Endothelial cell (in vitro differentiated cells): ENCODE results near the gene AKNA. TPM values are rescaled to one million over a fixed set of nuclear protein-coding genes. Genes with fewer than 3 reads are reported as not detected.

Experiments
- DNase-seq: peaks from one replicate; pipeline ENCODE4 v3.0.0; 2021; ENCODE audit warnings: low spot score
- H3K27ac Mint-ChIP-seq: one replicate; pipeline ENCODE4 v1.8.0; 2021; ENCODE audit warnings: mixed read lengths, inconsistent platforms; ENCODE audit not compliant: unreplicated experiment
- H3K27me3 Mint-ChIP-seq: one replicate; pipeline ENCODE4 v1.8.0; 2021; ENCODE audit warnings: mild to moderate bottlenecking, moderate library complexity, mixed read lengths, inconsistent platforms; ENCODE audit not compliant: unreplicated experiment
- H3K36me3 Mint-ChIP-seq: one replicate; pipeline ENCODE4 v1.8.0; 2021; ENCODE audit warnings: mild to moderate bottlenecking, low read depth, mixed read lengths, inconsistent platforms; ENCODE audit not compliant: unreplicated experiment
- H3K4me1 Mint-ChIP-seq: one replicate; pipeline ENCODE4 v1.8.0; 2021; ENCODE audit warnings: mild to moderate bottlenecking, mixed read lengths, inconsistent platforms; ENCODE audit not compliant: unreplicated experiment
- H3K4me3 Mint-ChIP-seq: one replicate; pipeline ENCODE4 v1.8.0; 2021; ENCODE audit warnings: mild to moderate bottlenecking, mixed read lengths, inconsistent platforms; ENCODE audit not compliant: unreplicated experiment
- H3K9me3 Mint-ChIP-seq: one replicate; pipeline ENCODE4 v1.8.0; 2021; ENCODE audit warnings: mixed read lengths, inconsistent platforms; ENCODE audit not compliant: unreplicated experiment
- CTCF ChIP-seq: fragments of 200-600 bp; sonication (generic); IDR thresholded peaks from one replicate; pipeline ENCODE4 v1.5.0; 2021; ENCODE audit warnings: antibody characterized with exemption; ENCODE audit not compliant: unreplicated experiment
- total RNA-seq: library from RNA; stranded (reverse); fragmentation: NEBNext Ultra II Directional; extraction: Animal tissue kit (Norgen Biotek cat#: 25700); gene quantifications from one replicate; pipeline ENCODE4 v1.2.1, GENCODE V29; 2021; ENCODE audit not compliant: unreplicated experiment

Gene AKNA
- total RNA-seq, 1 donor from 2014 or later = 79.1 TPM

- peaks cover 18% of the 10 kb centered on the region for H3K36me3 Mint-ChIP-seq
- no peak overlapping the region for H3K4me3 Mint-ChIP-seq
- H3K9me3 Mint-ChIP-seq = no peaks in the 10 kb centered on the region
- no peak overlapping the region for H3K27ac Mint-ChIP-seq
- TF ChIP-seq CTCF = no peak
- H3K4me1 Mint-ChIP-seq = no peaks in the 10 kb centered on the region
- DNase-seq = no peak
- H3K27me3 Mint-ChIP-seq = peaks cover 5% of the 10 kb centered on the region
Observed at GRCh38 chr9:114309096-114309495, 78.7 kb downstream of the AKNA start.

GRCh38 chr9:114308361-114308950, 79.3 kb downstream of the AKNA start:
- H3K36me3 Mint-ChIP-seq = peaks cover 18% of the 10 kb centered on the region
- no peak for DNase-seq

GRCh38 chr9:114307899-114308267, 79.9 kb downstream of the AKNA start:
- Mint-ChIP-seq H3K36me3 (peaks cover 18% of the 10 kb centered on the region), H3K4me1 (no peaks in the 10 kb centered on the region), H3K9me3 (no peaks in the 10 kb centered on the region), H3K27me3 (peaks cover 5% of the 10 kb centered on the region), H3K27ac (no peak overlapping the region), H3K4me3 (no peak overlapping the region)
- DNase-seq = no peak
- no peak for TF ChIP-seq CTCF

More at GRCh38 chr9:114308361-114308950, 79.3 kb downstream of the AKNA start:
- Mint-ChIP-seq H3K27ac (no peak overlapping the region), H3K4me3 (no peak overlapping the region), H3K9me3 (no peaks in the 10 kb centered on the region), H3K27me3 (peaks cover 5% of the 10 kb centered on the region), H3K4me1 (no peaks in the 10 kb centered on the region)
- TF ChIP-seq CTCF = no peak

- H3K9me3 Mint-ChIP-seq = no peaks in the 10 kb centered on the region
- no peak for TF ChIP-seq CTCF
- DNase-seq = no peak
- H3K4me3 Mint-ChIP-seq = no peak overlapping the region
- H3K27me3 Mint-ChIP-seq = peaks cover 5% of the 10 kb centered on the region
- peaks cover 15% of the 10 kb centered on the region for H3K36me3 Mint-ChIP-seq
- H3K27ac Mint-ChIP-seq = no peak overlapping the region
- no peaks in the 10 kb centered on the region for H3K4me1 Mint-ChIP-seq
Observed at GRCh38 chr9:114304416-114305188, 83.2 kb downstream of the AKNA start.

GRCh38 chr9:114303977-114304376, 83.8 kb downstream of the AKNA start:
- no peaks in the 10 kb centered on the region for H3K9me3 Mint-ChIP-seq
- H3K36me3 Mint-ChIP-seq = peaks cover 14% of the 10 kb centered on the region
- H3K27ac Mint-ChIP-seq = no peak overlapping the region
- no peak for DNase-seq
- no peaks in the 10 kb centered on the region for H3K4me1 Mint-ChIP-seq
- TF ChIP-seq CTCF = no peak
- H3K27me3 Mint-ChIP-seq = peaks cover 5% of the 10 kb centered on the region
- no peak overlapping the region for H3K4me3 Mint-ChIP-seq
